HCT116 (cell line): ENCODE results near the gene HPCAL1. TPM values are rescaled to one million over a fixed set of nuclear protein-coding genes. Genes with fewer than 3 reads are reported as not detected.

Experiments
- ATAC-seq: fragments of 200-7000 bp; cut with Tn5 transposase; 2 replicates; pipeline ENCODE4 v1.9.1; 2020; ENCODE audit warnings: mild to moderate bottlenecking, moderate library complexity
- BruUV-seq: library from RNA; stranded (reverse); fragments of 400-500 nt; replicated peaks from 2 replicates; lab custom pipeline; 2021; lab: Mats Ljungman, UMichigan
- CTCF ChIA-PET: fragments of 300-600 bp; sonication (Branson Sonifier 250); formaldehyde crosslinking; loops from one replicate; lab custom pipeline; 2021; ENCODE audit warnings: antibody characterized with exemption; lab: Charles Lee
- POLR2A ChIA-PET: fragments of 300-600, 350-600 bp; sonication (Branson Sonifier 250); formaldehyde crosslinking; loops from one replicate; lab custom pipeline; 2021; ENCODE audit warnings: antibody characterized with exemption; lab: Charles Lee
- RAD21 ChIA-PET, 2 experiments: fragments of 300-600 bp; sonication (Branson Sonifier 250); formaldehyde crosslinking; loops; one replicate each; lab custom pipeline; 2023; ENCODE audit warnings: low total read pairs in 2 of 2; ENCODE audit not compliant: uncharacterized antibody in 2 of 2, unreplicated experiment in 2 of 2, low non-redundant PET in 1 of 2; lab: Charles Lee
- DNase-seq: peaks from one replicate; pipeline ENCODE4 v3.0.0-alpha.2; 2010; ENCODE audit warnings: low read depth, low spot score
- H2AFZ ChIP-seq: fragments of 200-600 bp; shearing (Covaris generic), sonication (generic); 2 replicates; pipeline ENCODE4 v1.6.1; 2017; ENCODE audit warnings: low read depth, mixed run types, mixed read lengths, antibody characterized with exemption, low read length; ENCODE audit not compliant: poor library complexity, severe bottlenecking
- H3K27ac ChIP-seq: 2 replicates; pipeline ENCODE4 v1.5.1; 2012; ENCODE audit warnings: low read depth, low read length
- H3K27me3 ChIP-seq: fragments of 200-600 bp; sonication (generic); 2 replicates; pipeline ENCODE4 v1.6.1; 2016; ENCODE audit warnings: mixed run types, low read length, mixed read lengths; ENCODE audit not compliant: insufficient read depth
- H3K36me3 ChIP-seq, 2 experiments: fragments of 200-500 bp in 1 of 2; fragments of 200-600 bp in 1 of 2; sonication (Bioruptor generic) in 1 of 2; sonication (generic) in 1 of 2; 2 replicates each; pipeline versions ENCODE4 v1.5.1 to v1.6.1; 2014 to 2016; ENCODE audit warnings: low read length in 2 of 2, inconsistent platforms in 1 of 2, mixed read lengths in 1 of 2, mixed run types in 1 of 2; ENCODE audit not compliant: insufficient read depth in 2 of 2, control insufficient read depth in 1 of 2
- H3K4me1 ChIP-seq, 2 experiments: fragments of 200-600 bp in 1 of 2; sonication (generic) in 1 of 2; 2 replicates each; pipeline versions ENCODE4 v1.5.1 to v1.6.1; 2012 to 2017; ENCODE audit warnings: low read length in 2 of 2, inconsistent platforms in 1 of 2, mild to moderate bottlenecking in 1 of 2, mixed read lengths in 1 of 2, mixed run types in 1 of 2, moderate library complexity in 1 of 2; ENCODE audit not compliant: insufficient read depth in 2 of 2, control insufficient read depth in 1 of 2
- H3K4me2 ChIP-seq: fragments of 200-600 bp; sonication (generic); 2 replicates; pipeline ENCODE4 v1.6.1; 2017; ENCODE audit warnings: mixed run types, low read length, mixed read lengths
- H3K4me3 ChIP-seq, 2 experiments: fragments of 200-600 bp in 1 of 2; sonication (generic) in 1 of 2; replicated peaks in 1 of 2; 2 replicates each; pipeline ENCODE4 v1.5.1; 2011 to 2016; ENCODE audit warnings: low read length in 2 of 2, control low read depth in 1 of 2, low read depth in 1 of 2, mild to moderate bottlenecking in 1 of 2, mixed read lengths in 1 of 2, mixed run types in 1 of 2
- H3K79me2 ChIP-seq: fragments of 200-600 bp; sonication (generic); 2 replicates; pipeline ENCODE4 v1.6.1; 2017; ENCODE audit warnings: mild to moderate bottlenecking, mixed run types, low read length, moderate library complexity, mixed read lengths; ENCODE audit not compliant: insufficient read depth
- H3K9ac ChIP-seq: fragments of 200-600 bp; sonication (generic); 2 replicates; pipeline ENCODE4 v1.6.1; 2016; ENCODE audit warnings: low read length, mixed read lengths
- H3K9me2 ChIP-seq: fragments of 200-600 bp; sonication (generic), shearing (Covaris generic); 2 replicates; pipeline ENCODE4 v1.6.1; 2017; ENCODE audit warnings: mixed run types, mild to moderate bottlenecking, moderate library complexity; ENCODE audit not compliant: insufficient read depth
- H3K9me3 ChIP-seq, 2 experiments: fragments of 200-500 bp in 1 of 2; fragments of 200-600 bp in 1 of 2; sonication (Bioruptor generic) in 1 of 2; sonication (generic) in 1 of 2; 2 replicates each; pipeline ENCODE4 v1.6.1; 2014 to 2017; ENCODE audit warnings: low read length in 2 of 2, mixed read lengths in 2 of 2, inconsistent platforms in 1 of 2, low read depth in 1 of 2, mild to moderate bottlenecking in 1 of 2, mixed run types in 1 of 2, moderate library complexity in 1 of 2; ENCODE audit not compliant: control insufficient read depth in 1 of 2, insufficient read depth in 1 of 2
- H4K20me1 ChIP-seq: fragments of 200-600 bp; sonication (generic), shearing (Covaris generic); 2 replicates; pipeline ENCODE4 v1.6.1; 2017; ENCODE audit warnings: mixed run types, mild to moderate bottlenecking, moderate library complexity; ENCODE audit not compliant: insufficient read depth
- FOSL1 ChIP-seq: IDR thresholded peaks from 2 replicates; pipeline ENCODE4 v1.6.1; 2012; ENCODE audit warnings: low read depth
- POLR2A ChIP-seq: IDR thresholded peaks from 2 replicates; pipeline ENCODE4 v1.7.0; 2011; ENCODE audit warnings: borderline replicate concordance; ENCODE audit not compliant: insufficient read depth, insufficient read length; ENCODE audit errors: extremely low read depth
- POLR2AphosphoS5 ChIP-seq: IDR thresholded peaks from 2 replicates; pipeline ENCODE4 v1.6.1; 2011; ENCODE audit warnings: mild to moderate bottlenecking, low read depth, low read length, moderate library complexity
- RAD21 ChIP-seq: IDR thresholded peaks from 2 replicates; pipeline ENCODE4 v1.6.1; 2012; ENCODE audit warnings: low read depth, mild to moderate bottlenecking
- SRF ChIP-seq: IDR thresholded peaks from 2 replicates; pipeline ENCODE4 v1.6.1; 2012; ENCODE audit warnings: low read depth
- TCF7L2 ChIP-seq: IDR thresholded peaks from 2 replicates; pipeline ENCODE4 v1.7.0; 2011; ENCODE audit warnings: borderline replicate concordance, inconsistent platforms; ENCODE audit not compliant: insufficient read depth, insufficient read length; ENCODE audit errors: extremely low read depth
- YY1 ChIP-seq: IDR thresholded peaks from 2 replicates; pipeline ENCODE4 v1.6.1; 2011; ENCODE audit warnings: low read length, low read depth, moderate library complexity, mild to moderate bottlenecking; ENCODE audit not compliant: insufficient replicate concordance; ENCODE audit errors: extremely low read depth
- ZFX ChIP-seq: fragments of 450-650 bp; IDR thresholded peaks from 2 replicates; pipeline ENCODE4 v1.6.1; 2017
- ZNF274 ChIP-seq: fragments of 200-500 bp; sonication (Bioruptor generic); IDR thresholded peaks from 2 replicates; pipeline ENCODE4 v1.6.1; 2014; ENCODE audit warnings: mild to moderate bottlenecking, low read depth, low read length, inconsistent platforms
- intact Hi-C: fragments of 100-400 bp; cut with micrococcal nuclease; formaldehyde crosslinking; loops from 2 replicates; pipeline ENCODE4 v1.10.0; 2022
- total RNA-seq: library from RNA; stranded (reverse); gene quantifications from one replicate; pipeline ENCODE4 v1.2.1, GENCODE V29; 2021; ENCODE audit not compliant: unreplicated experiment
- TF ChIP-seq, protein P1 (sequence below): IDR thresholded peaks from 2 replicates; pipeline ENCODE4 v1.6.1; 2012; ENCODE audit warnings: low read depth
- TF ChIP-seq, protein P2 (sequence below): IDR thresholded peaks from 2 replicates; pipeline ENCODE4 v1.6.1; 2012

HPCAL1 gene
- total RNA-seq, 1 experiment from 2014 or later = 111 TPM

DNA sequence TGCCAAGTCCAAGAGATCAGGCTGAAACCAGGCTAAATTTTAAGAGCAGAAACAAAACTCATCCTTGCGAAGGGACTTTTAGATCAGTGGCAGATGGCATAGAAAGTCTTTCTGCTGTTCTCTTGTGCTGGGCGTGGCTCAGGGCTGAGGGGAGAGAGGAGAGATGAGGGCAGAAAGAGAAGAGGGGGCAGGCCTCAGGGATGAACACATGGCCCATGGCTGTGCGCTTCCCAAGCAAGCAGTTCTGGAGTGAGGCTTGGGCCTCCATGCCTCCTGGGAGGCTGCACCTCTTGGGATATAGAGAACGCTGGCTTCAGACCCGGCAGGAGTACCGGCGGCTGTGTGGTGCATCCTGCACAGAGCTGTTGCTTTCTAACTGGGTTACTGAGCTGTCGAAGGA is 41.0 kb downstream of the HPCAL1 start:
- no peaks in the 10 kb centered on the region; the same call in 1 of the 2 replicates for H4K20me1 ChIP-seq
- DNase-seq (no peak), ATAC-seq (no peak)
- no peak overlapping the region for H3K9ac ChIP-seq
- intact Hi-C loops = no loop called here
- H3K4me3 ChIP-seq = no peak overlapping the region
- ChIA-PET RAD21 (no interaction called here), CTCF (no interaction called here)
- H3K79me2 ChIP-seq = peaks cover 89% of the 10 kb centered on the region
- H2AFZ ChIP-seq = no peak overlapping the region
- H3K36me3 ChIP-seq = no peaks in the 10 kb centered on the region
- no peak for TF ChIP-seq POLR2A
- no peak for TF ChIP-seq SRF
- no peak for TF ChIP-seq TCF7L2
- TF ChIP-seq, protein P1, sequence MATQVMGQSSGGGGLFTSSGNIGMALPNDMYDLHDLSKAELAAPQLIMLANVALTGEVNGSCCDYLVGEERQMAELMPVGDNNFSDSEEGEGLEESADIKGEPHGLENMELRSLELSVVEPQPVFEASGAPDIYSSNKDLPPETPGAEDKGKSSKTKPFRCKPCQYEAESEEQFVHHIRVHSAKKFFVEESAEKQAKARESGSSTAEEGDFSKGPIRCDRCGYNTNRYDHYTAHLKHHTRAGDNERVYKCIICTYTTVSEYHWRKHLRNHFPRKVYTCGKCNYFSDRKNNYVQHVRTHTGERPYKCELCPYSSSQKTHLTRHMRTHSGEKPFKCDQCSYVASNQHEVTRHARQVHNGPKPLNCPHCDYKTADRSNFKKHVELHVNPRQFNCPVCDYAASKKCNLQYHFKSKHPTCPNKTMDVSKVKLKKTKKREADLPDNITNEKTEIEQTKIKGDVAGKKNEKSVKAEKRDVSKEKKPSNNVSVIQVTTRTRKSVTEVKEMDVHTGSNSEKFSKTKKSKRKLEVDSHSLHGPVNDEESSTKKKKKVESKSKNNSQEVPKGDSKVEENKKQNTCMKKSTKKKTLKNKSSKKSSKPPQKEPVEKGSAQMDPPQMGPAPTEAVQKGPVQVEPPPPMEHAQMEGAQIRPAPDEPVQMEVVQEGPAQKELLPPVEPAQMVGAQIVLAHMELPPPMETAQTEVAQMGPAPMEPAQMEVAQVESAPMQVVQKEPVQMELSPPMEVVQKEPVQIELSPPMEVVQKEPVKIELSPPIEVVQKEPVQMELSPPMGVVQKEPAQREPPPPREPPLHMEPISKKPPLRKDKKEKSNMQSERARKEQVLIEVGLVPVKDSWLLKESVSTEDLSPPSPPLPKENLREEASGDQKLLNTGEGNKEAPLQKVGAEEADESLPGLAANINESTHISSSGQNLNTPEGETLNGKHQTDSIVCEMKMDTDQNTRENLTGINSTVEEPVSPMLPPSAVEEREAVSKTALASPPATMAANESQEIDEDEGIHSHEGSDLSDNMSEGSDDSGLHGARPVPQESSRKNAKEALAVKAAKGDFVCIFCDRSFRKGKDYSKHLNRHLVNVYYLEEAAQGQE = no peak
- no peak for TF ChIP-seq ZNF274
- no peak for TF ChIP-seq POLR2AphosphoS5
- TF ChIP-seq FOSL1 = no peak
- TF ChIP-seq YY1 = no peak
- no peak for TF ChIP-seq RAD21
- TF ChIP-seq, protein P2, sequence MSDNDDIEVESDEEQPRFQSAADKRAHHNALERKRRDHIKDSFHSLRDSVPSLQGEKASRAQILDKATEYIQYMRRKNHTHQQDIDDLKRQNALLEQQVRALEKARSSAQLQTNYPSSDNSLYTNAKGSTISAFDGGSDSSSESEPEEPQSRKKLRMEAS = no peak
- TF ChIP-seq ZFX = no peak
- TF ChIP-seq, all 23 proteins: peak for 0
- Histone ChIP-seq H3K9me2 (no peaks in the 10 kb centered on the region), H3K4me2 (no peak overlapping the region), H3K9me3 (no peaks in the 10 kb centered on the region), H3K4me1 (peaks cover 6 to 41% of the 10 kb centered on the region in 2 experiments), H3K27ac (no peak overlapping the region), H3K27me3 (no peaks in the 10 kb centered on the region)
- POLR2A ChIA-PET = no interaction called here
- BruUV-seq = no TSS peak
